HepG2 (cell line): Measurements from ENCODE around the gene DSTN. TPM values are rescaled to one million over a fixed set of nuclear protein-coding genes. Genes with fewer than 3 reads are reported as not detected.

Experiments
- ATF6 ChIP-seq: sonication (generic); formaldehyde crosslinking; conservative IDR thresholded peaks from 2 replicates; pipeline ENCODE4 v1.4.0; 2020; ENCODE audit warnings: missing genetic modification reagents
- FIP1L1 ChIP-seq: fragments of 200-400 bp; formaldehyde crosslinking; IDR thresholded peaks from 2 replicates; pipeline ENCODE4 v1.6.1; 2018; ENCODE audit warnings: low read depth, mild to moderate bottlenecking, low read length, moderate library complexity, borderline replicate concordance; ENCODE audit not compliant: insufficient read depth
- HNRNPLL ChIP-seq: fragments of 200-400 bp; formaldehyde crosslinking; IDR thresholded peaks from 2 replicates; pipeline ENCODE4 v1.6.1; 2017; ENCODE audit warnings: mild to moderate bottlenecking, low read depth, low read length; ENCODE audit not compliant: poor library complexity, severe bottlenecking
- HOXA5 ChIP-seq: sonication (generic); formaldehyde crosslinking; IDR thresholded peaks from 2 replicates; pipeline ENCODE4 v1.4.0; 2020; ENCODE audit warnings: missing genetic modification reagents
- ISL2 ChIP-seq: sonication (generic); formaldehyde crosslinking; IDR thresholded peaks from 2 replicates; pipeline ENCODE4 v1.5.0; 2020; ENCODE audit warnings: missing genetic modification reagents
- KDM1A ChIP-seq: IDR thresholded peaks from 2 replicates; pipeline ENCODE4 v1.6.1; 2016; ENCODE audit warnings: missing compliant biosample characterization
- KDM5A ChIP-seq: fragments of 200-600 bp; sonication (generic); IDR thresholded peaks from 2 replicates; pipeline ENCODE4 v1.7.0; 2018; ENCODE audit warnings: antibody characterized with exemption, mild to moderate bottlenecking, low read length, borderline replicate concordance
- RXRA ChIP-seq: sonication (generic); formaldehyde crosslinking; IDR thresholded peaks from 2 replicates; pipeline ENCODE4 v1.5.1; 2020; ENCODE audit warnings: missing genetic modification reagents
- SOX13 ChIP-seq, 3 experiments: fragments of 450-650 bp in 1 of 3; sonication (generic) in 1 of 3; formaldehyde crosslinking in 1 of 3; IDR thresholded peaks in 2 of 3; conservative IDR thresholded peaks in 1 of 3; 2 replicates each; pipeline versions ENCODE4 v1.5.0 to v1.6.1; 2016 to 2020; ENCODE audit warnings: antibody characterized with exemption in 1 of 3, mild to moderate bottlenecking in 1 of 3, missing compliant biosample characterization in 1 of 3, missing genetic modification reagents in 1 of 3, moderate library complexity in 1 of 3
- SP5 ChIP-seq: IDR thresholded peaks from 2 replicates; pipeline ENCODE4 v1.6.1; 2016; ENCODE audit warnings: low read depth, borderline replicate concordance
- ZKSCAN5 ChIP-seq: sonication (generic); formaldehyde crosslinking; IDR thresholded peaks from 2 replicates; pipeline ENCODE4 v1.5.1; 2020; ENCODE audit warnings: mild to moderate bottlenecking, missing genetic modification reagents
- ZMYM2 ChIP-seq: sonication (generic); formaldehyde crosslinking; IDR thresholded peaks from 2 replicates; pipeline ENCODE4 v1.8.0; 2022; ENCODE audit warnings: mild to moderate bottlenecking, missing genetic modification reagents
- ZNF3 ChIP-seq: IDR thresholded peaks from 2 replicates; pipeline ENCODE4 v1.7.0; 2017; ENCODE audit warnings: inconsistent platforms
- ZNF614 ChIP-seq: IDR thresholded peaks from 2 replicates; pipeline ENCODE4 v1.6.1; 2018; ENCODE audit warnings: missing biosample characterization, missing genetic modification reagents, inconsistent platforms, borderline replicate concordance
- ZNF777 ChIP-seq: sonication (generic); formaldehyde crosslinking; IDR thresholded peaks from 2 replicates; pipeline ENCODE4 v1.4.0; 2020; ENCODE audit warnings: missing genetic modification reagents
- polyA plus RNA-seq, 8 experiments: library from polyadenylated mRNA; depleted of rRNA in 3 of 8; stranded (reverse) in 7 of 8; unstranded in 1 of 8; fragments of >200 nt; fragmentation: Illumina TruSeq in 4 of 8; extraction: Trizol in 4 of 8; gene quantifications; 2 replicates each; pipeline versions ENCODE4 v1.2.1 to v1.2.3, GENCODE V29; 2011 to 2016; ENCODE audit warnings: low read depth in 4 of 8, missing spikeins in 1 of 8, mixed read lengths in 1 of 8; ENCODE audit not compliant: insufficient read depth in 1 of 8
- total RNA-seq, 5 experiments: library from RNA; depleted of rRNA; stranded (reverse); fragments of >200 nt; fragmentation: Illumina TruSeq; extraction: Trizol; gene quantifications; 2 replicates each; pipeline ENCODE4 v1.2.3, GENCODE V29; 2016; ENCODE audit warnings: low read depth in 1 of 5
- TF ChIP-seq, protein P1 (sequence below): IDR thresholded peaks from 2 replicates; pipeline ENCODE4 v1.6.1; 2016; ENCODE audit warnings: low read depth
- TF ChIP-seq, protein P2 (sequence below): sonication (generic); formaldehyde crosslinking; IDR thresholded peaks from 2 replicates; pipeline ENCODE4 v1.5.1; 2020; ENCODE audit warnings: mild to moderate bottlenecking, missing genetic modification reagents, borderline replicate concordance

Gene DSTN
- total and polyA plus RNA-seq, 2 of the 13 experiments (the other 11 are each of a cell fraction or from before 2014, with no cell fraction given) = 27.6 to 106 TPM

DNA sequence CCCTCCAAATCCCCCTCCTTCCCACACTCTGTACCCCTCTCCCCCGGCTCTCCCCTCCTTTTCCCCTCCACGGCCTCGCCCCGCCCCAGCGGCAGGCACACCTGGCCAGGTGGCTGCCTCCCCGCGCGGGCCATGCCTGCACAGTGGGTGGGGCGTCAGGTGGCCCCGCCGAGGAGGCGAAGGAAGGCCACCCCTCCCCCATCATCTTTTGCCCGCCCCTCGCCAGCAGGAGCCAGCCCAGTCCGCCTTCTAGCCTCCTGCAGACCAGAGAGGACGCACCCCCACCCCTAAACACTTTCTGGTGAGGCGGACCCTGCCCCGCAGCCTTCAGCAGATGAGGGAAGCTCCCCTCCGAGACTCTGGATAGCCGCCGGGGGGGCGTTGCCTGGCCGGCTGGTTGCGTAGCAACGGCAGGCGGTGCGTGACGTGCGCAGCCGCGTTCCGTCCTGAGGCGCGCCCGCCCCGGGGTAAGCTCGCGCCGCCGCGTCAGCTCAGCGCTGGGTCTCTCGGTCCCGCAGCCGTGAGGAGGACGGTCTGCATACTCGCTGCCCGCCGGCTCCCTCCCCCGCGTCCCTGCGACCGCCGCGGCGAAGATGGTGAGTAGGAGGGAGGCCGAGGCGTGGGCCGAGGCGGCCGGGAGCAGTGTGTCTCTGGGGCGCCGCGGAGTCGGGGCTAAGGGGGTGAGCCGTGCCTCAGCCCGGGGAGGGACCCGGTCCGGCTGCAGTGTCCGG lies at the start of gene DSTN (continued):
- TF ChIP-seq, protein P1, sequence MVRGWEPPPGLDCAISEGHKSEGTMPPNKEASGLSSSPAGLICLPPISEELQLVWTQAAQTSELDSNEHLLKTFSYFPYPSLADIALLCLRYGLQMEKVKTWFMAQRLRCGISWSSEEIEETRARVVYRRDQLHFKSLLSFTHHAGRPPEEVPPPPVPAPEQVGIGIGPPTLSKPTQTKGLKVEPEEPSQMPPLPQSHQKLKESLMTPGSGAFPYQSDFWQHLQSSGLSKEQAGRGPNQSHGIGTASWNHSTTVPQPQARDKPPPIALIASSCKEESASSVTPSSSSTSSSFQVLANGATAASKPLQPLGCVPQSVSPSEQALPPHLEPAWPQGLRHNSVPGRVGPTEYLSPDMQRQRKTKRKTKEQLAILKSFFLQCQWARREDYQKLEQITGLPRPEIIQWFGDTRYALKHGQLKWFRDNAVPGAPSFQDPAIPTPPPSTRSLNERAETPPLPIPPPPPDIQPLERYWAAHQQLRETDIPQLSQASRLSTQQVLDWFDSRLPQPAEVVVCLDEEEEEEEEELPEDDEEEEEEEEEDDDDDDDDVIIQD (CRISPR knock-in tag) = no peak
- TF ChIP-seq ZNF3 (CRISPR knock-in tag) = no peak
- TF ChIP-seq FIP1L1 = 0 out of 2 replicates have a peak, but pooled peaks have one; percentile 75
- TF ChIP-seq KDM1A (CRISPR knock-in tag) = no peak
- TF ChIP-seq HOXA5 (CRISPR knock-in tag) = no peak
- no peak for TF ChIP-seq SOX13 (IDR thresholded peaks at IDR 0.05)
- peak in 1 of 2 experiments; percentile 26; a peak in 1 of 4 replicates for TF ChIP-seq SOX13 (CRISPR knock-in tag; conservative IDR thresholded peaks at IDR 0.05 in 1 of 2, IDR thresholded peaks at IDR 0.05 in 1 of 2)
- TF ChIP-seq HNRNPLL = peak; percentile 96
- TF ChIP-seq, protein P2, sequence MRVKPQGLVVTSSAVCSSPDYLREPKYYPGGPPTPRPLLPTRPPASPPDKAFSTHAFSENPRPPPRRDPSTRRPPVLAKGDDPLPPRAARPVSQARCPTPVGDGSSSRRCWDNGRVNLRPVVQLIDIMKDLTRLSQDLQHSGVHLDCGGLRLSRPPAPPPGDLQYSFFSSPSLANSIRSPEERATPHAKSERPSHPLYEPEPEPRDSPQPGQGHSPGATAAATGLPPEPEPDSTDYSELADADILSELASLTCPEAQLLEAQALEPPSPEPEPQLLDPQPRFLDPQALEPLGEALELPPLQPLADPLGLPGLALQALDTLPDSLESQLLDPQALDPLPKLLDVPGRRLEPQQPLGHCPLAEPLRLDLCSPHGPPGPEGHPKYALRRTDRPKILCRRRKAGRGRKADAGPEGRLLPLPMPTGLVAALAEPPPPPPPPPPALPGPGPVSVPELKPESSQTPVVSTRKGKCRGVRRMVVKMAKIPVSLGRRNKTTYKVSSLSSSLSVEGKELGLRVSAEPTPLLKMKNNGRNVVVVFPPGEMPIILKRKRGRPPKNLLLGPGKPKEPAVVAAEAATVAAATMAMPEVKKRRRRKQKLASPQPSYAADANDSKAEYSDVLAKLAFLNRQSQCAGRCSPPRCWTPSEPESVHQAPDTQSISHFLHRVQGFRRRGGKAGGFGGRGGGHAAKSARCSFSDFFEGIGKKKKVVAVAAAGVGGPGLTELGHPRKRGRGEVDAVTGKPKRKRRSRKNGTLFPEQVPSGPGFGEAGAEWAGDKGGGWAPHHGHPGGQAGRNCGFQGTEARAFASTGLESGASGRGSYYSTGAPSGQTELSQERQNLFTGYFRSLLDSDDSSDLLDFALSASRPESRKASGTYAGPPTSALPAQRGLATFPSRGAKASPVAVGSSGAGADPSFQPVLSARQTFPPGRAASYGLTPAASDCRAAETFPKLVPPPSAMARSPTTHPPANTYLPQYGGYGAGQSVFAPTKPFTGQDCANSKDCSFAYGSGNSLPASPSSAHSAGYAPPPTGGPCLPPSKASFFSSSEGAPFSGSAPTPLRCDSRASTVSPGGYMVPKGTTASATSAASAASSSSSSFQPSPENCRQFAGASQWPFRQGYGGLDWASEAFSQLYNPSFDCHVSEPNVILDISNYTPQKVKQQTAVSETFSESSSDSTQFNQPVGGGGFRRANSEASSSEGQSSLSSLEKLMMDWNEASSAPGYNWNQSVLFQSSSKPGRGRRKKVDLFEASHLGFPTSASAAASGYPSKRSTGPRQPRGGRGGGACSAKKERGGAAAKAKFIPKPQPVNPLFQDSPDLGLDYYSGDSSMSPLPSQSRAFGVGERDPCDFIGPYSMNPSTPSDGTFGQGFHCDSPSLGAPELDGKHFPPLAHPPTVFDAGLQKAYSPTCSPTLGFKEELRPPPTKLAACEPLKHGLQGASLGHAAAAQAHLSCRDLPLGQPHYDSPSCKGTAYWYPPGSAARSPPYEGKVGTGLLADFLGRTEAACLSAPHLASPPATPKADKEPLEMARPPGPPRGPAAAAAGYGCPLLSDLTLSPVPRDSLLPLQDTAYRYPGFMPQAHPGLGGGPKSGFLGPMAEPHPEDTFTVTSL (CRISPR knock-in tag) = no peak
- TF ChIP-seq ZNF777 (CRISPR knock-in tag) = peak; percentile 57; the same call in 1 of the 2 replicates
- peak; percentile 72; the same call in 1 of the 2 replicates for TF ChIP-seq ZNF614
- no peak; the same call in 1 of the 2 replicates for TF ChIP-seq KDM5A
- no peak for TF ChIP-seq ZKSCAN5 (CRISPR knock-in tag)
- 0 out of 2 replicates have a peak, but pooled peaks have one; percentile 8 for TF ChIP-seq RXRA (CRISPR knock-in tag)
- no peak for TF ChIP-seq SP5 (CRISPR knock-in tag)
- TF ChIP-seq ISL2 (CRISPR knock-in tag) = no peak; the same call in 1 of the 2 replicates
- peak; percentile 13; the same call in 1 of the 2 replicates for TF ChIP-seq ATF6 (CRISPR knock-in tag)
- TF ChIP-seq ZMYM2 (CRISPR knock-in tag) = no peak
